ENCODE data around the gene RAD17.
"Not testable (repeated sequence)": the region's sequence is repeated elsewhere in the genome, so short reads cannot be mapped to it uniquely, and the experiment has no call there.

The RAD17 gene
- 30.9 to 49.2 reads per million in 2 donors for total RNA-seq

DNA sequence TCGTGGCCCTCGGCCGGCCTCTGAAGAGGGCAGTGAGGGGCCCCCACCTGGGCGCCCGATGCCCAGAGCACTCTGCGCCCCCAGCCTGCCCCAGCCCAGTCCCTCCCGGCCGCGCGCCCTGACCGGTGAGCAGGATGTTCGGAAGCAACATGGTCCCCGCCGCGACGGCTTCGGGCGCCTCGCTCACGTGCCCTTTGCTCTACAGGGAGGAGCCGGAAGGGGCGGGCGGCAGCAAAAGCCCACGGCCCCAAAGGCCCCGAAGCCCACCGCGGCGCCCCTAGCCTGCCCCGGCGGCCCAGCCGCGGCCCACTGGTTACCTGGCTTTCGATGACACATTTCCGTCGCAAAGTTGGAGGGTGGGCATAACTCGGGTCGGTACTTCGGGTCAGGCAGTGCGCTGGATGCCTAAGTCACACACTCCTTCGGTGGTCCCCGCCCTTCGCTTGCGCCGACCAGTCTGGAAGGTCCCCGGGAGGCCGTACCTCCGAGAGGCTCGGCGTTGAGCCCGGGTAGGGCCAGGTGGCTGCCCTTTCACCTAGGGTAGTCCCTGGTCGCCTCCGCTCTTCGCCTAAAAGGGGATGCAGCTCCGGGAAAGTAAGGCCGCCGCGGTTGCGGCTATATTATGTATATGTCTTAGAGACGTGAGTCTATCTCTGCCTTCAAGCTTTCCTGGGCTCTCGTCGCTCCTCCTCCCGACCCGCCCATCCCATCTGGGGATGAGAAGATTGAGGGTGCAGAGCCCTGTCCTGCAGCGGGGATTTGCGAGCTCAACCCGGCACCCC is at the start of gene RAD17, which contains the start of the genes AK6 and TAF9:
Gene RAD17 (plus strand): TSS at position 479 of the 782 bp plus-strand sequence. CDS start 2,391 bp downstream, outside the sequence.
Gene AK6 (minus strand): TSS at position 181 of the 782 bp plus-strand sequence. CDS start 30 bp downstream, at position 151.
Gene TAF9 (minus strand): TSS at position 181 of the 782 bp plus-strand sequence. CDS start 3,783 bp downstream, outside the sequence.
- peak; percentile 83 to 95 (median 87) for DNase-seq

GRCh38 chr5:69326365-69326764 is 43.3 kb upstream of the RAD17 start:
- no peak for DNase-seq

GRCh38 chr5:69329905-69330489 is 39.6 kb upstream of the RAD17 start:
- no peak for DNase-seq

GRCh38 chr5:69331528-69332445 is 37.8 kb upstream of the RAD17 start:
- DNase-seq: no peak

DNA sequence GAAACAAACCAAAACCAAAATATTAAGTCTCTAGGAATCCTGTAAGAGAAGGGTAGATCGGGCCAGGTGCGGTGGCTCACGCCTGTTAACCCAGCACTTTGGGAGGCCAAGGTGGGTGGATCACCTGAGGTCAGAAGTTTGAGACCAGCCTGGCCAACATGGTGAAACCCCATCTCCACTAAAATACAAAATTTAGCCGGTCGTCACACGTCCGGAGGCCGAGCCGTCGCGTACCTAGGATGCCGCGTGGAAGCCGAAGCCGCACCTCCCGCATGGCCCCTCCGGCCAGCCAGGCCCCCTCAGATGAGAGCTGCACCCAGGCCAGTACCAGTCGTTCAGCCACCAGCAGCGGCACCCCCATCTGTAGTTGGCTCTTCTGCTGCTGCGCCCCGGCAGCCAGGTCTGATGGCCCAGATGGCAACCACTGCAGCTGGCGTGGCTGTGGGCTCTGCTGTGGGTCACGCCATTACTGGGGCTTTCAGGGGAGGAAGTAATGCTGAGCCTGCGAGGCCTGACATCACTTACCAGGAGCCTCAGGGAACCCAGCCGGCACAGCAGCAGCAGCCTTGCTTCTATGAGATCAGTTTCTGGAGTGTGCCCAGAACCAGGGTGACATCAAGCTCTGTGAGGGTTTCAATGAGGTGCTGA is 35.8 kb upstream of the RAD17 start:
- DNase-seq: not testable (repeated sequence)

- peak; percentile 36 to 82 (median 59) for DNase-seq
Measured at GRCh38 chr5:69334793-69335268, 34.8 kb upstream of the RAD17 start.

DNA sequence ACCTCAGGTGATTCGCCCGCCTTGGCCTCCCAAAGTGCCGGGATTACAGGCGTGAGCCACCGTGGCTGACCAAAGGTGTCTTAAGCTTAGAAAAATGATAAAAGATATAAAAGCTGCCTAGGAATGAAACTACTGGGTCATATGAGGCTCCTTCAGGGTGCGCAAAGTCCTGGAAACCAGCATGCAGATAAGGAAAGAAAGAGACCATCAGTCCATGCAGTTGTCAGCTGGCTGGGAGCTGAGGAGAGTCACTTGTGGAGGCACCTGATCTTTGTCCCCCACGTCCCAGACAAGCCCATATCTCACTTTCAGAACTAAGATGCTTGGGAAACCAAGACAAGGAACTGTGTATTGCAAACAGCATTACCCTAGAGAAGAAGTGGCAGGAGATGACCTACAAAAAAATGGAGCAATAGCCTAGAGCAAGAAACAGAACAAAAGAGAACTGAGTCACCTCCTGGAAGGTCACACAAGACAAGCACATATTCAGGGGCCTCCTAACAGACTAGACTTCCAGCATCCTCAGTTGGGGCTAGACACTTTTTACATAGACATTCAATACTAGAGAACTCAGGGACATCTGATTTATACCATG is 34.2 kb upstream of the RAD17 start:
- no peak for DNase-seq

- DNase-seq: no peak
Measured at GRCh38 chr5:69341520-69342161, 28.0 kb upstream of the RAD17 start.

DNA sequence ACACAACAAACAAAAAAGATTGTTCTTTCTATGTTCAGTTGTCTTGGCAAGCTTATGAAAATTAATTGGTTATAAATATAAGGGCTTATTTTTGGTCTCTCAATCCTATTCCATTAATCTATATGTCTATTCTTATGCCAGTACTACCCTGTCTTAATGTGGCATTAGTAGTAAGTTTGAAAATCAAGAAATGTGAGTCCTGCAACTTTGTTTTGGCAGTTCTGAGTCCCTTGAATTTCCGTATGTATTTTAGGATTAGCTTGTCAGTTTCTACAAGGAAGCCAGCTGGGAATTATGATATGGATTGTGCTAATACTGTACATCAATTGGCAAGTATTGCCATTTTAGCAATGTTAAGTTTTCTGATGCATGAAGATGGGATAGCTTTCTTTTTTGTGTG is 26.5 kb upstream of the RAD17 start:
- DNase-seq: no peak

DNA sequence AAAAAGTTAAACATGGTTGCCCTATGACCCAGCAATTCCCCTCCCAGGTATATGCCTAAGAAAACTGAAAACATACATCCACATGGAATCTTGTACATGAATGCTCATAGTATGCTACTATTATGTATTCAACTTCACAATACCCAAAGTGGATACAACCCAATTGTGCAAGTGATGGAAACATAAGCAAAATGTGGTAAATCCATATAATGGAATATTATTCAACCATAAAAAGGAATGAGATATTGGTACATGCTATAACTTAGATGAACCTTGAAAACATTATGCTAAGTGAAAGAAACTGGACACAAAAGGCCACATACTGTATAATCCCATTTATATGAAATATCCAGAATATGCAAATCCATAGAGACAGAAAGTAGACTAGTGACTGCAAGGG is 19.0 kb upstream of the RAD17 start:
- no peak for DNase-seq

DNA sequence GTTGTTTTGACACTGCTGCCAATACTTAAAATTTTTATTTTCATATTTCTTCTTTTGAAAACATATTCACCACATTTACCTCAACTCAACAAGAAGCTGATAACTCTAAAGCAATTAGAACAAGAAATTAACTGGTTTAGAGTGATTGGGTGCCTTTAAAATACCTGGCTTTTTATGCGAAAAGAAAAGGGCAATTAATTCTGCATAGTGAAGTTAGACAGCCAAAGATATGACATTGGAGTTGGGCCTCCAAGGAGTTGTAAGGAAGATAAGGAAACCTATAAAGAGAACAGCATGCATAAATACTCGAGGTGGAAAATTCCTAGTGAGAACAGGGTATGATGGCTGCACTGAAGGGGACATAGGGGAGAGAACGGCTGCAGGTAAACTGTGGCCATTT is 9.9 kb upstream of the RAD17 start:
- DNase-seq: no peak

DNA sequence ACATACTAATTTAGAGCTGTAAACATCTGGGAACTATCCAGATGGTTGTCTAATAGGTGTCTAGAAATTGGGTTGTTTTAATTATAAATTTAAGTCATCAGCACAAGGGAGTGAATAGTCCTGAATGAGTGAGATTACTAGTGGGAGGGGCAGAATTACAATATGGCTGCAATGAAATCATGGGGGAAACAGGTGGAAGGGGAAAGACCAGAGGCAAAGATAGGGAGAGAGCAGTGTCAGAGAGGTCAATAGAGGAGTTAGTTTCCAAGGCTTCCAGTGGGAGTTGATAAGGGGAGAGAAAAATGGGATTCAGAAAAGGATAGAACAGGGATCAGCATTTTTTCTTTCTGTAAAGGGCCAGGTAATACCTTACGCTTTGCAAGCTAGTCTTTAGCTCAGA is 9.2 kb upstream of the RAD17 start:
- DNase-seq: no peak

GRCh38 chr5:69364414-69364813 is 5.2 kb upstream of the RAD17 start:
- peak in 1 of 5 experiments; percentile 67 for DNase-seq

DNA sequence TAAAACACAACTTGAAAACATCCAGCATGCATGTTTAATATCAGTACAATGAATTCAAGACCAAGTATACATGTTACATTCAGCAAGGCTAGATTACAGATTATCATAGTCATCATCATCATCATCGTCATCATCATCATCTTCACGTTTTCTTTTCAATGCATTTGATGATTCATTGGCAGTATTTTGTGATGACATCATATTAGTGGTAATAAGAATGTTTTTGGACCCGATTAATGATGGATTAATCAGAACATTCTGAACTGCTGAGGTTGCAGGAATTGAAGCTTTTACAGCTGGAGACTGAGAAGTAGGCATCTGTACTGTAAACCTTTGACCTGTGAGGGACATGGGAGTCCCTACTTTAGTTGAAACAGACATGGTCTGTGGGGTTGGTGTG is 4.8 kb upstream of the RAD17 start:
- no peak for DNase-seq

DNA sequence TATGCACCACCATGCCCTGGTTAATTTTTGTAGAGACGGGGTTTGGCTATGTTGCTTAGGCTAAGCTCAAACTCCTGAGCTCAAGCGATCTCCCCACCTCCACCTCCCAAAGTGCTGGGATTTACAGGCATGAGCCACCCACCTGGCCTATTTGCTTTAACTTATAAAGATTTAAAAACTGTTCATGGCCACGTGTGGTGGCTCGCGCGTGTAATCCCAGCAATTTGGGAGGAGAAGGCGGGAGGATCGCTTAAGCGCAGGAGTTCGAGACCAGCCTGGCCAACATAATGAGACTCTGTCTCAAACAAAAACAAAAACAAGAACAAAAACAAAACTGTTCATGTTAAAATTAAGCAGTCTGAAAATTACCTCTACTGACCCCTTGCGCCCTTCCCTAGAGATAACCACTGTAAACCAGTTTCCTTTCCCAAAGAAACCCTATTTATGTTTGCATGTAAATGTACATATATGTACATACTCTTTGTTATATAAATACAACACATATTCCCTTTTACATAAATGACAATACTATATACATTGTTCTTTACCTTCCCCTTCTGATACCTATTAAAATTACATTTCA is 1.8 kb upstream of the RAD17 start:
- no peak for DNase-seq

DNA sequence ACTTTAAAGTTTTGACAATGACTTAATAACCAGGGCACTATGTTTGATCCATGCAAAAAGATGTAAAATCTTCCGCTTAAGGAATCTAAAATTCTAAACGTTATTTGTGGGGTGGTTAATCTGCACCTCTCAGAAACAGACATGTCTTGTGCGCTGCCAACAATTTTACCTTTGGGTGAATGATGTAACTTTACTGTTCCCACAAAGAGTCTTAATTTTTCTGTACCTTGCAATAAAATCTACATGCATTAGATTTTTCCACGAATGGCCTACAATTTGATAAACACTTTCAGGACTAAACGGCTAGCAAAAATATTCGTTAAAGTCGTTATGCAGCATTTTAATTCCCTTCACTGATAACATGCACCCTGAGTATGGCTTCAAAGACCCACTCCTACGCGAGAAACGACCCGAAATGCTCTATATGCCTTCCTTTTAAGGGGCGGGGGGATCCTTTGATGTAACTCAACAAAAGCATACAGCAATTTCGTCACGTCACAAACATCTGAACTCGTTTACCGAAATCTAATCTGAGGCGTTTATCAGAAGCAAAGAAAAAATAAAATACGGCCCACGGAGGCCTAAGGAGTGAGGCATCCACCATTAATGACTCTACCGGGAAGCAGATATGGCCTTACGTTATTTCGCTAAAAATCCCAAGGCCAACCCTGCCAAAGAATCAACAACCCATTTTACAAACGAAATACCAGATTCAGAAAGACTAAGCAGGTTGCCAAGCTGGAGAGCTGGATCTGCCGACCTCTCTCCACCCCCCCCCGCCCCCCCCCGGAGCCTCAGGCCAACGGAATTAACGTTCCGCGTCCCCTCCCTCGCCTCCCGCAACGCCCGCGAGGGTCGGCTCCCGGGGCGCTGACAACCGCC is 919 bp upstream of the RAD17 start:
- DNase-seq: peak in 3 of 5 experiments; percentile 9 to 38 (median 21)

- DNase-seq: peak in 1 of 5 experiments; percentile 2
Measured at GRCh38 chr5:69370335-69370734, 717 bp downstream of the RAD17 start.

- DNase-seq: no peak
Measured at GRCh38 chr5:69372394-69372793, 2.8 kb downstream of the RAD17 start.

DNA sequence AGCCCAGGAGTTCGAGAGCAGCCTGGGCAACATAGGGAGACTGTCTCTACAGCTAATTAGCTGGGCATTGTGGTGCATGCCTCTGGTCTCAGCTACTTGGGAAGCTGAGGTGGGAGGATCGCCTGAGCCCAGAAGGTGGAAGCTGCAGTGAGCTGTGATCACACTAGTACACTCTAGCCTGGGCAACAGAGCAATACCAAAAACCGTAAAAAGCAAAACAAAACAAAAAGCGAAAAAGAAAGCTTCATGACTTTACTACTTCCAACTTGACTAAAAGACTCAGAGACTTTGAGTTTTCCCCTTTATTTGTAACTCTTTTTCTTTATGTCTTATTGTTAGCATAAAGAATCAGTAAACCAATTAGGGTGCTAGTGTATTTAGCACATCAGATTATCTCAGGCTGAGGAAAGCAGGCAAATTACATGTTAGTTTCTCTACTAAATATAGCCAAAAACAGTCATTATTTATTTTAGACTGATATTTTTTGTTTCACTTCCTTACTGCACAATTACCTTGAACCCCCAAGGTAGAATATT is 5.4 kb downstream of the RAD17 start:
- no peak for DNase-seq

DNA sequence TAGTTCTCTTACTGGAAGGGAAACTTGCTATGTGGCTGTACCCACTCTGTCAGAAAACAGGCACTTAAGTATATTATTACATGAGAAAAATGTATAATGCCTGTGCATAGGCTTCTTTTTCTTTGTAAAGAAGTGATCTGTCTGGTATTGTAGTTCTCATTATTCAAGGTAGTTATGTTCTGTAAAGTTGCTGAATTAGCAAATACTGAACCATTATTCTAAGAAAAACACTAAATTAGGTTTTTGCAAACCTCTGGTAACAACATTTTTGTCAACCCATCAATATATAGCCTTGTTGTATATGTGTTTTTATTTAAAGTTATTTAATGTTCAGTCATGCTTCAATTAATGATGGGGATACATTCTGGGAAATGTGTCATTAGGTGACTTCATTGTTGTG is 8.8 kb downstream of the RAD17 start:
- no peak for DNase-seq
